ENCODE measurements around the gene SPDYE18.
"Not testable (repeated sequence)": the region's sequence is repeated elsewhere in the genome, so short reads cannot be mapped to it uniquely, and the experiment has no call there.

SPDYE18 gene, protein sequence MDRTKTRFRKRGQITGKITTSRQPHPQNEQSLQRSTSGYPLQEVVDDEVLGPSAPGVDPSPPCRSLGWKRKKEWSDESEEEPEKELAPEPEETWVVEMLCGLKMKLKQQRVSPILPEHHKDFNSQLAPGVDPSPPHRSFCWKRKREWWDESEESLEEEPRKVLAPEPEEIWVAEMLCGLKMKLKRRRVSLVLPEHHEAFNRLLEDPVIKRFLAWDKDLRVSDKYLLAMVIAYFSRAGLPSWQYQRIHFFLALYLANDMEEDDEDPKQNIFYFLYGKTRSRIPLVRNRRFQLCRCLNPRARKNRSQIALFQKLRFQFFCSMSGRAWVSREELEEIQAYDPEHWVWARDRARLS

DNA sequence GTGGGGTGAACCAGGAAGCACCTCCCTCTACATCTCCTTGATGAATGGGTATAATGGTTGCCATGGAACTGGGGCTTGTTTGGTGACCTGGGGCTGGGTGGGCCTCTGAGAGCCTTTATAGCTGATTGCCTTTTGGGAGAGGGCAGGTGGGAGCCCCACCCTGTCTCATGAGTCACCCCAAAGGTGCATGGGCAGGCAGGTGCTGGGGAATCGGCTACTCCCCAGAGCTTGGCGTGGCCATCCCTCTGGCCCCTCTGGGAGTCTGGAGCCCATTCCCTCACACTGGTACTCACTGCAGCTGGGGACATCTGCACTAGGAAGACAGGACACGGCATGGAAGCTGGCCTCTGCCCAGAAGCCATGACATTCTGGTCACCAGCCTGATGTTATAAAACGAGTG lies at the start of gene SPDYE18:
SPDYE18 (minus strand) TSS at position 2 of the 400 bp plus-strand sequence. CDS start 2,046 bp downstream, outside the sequence.
- not testable (repeated sequence) for DNase-seq

DNA sequence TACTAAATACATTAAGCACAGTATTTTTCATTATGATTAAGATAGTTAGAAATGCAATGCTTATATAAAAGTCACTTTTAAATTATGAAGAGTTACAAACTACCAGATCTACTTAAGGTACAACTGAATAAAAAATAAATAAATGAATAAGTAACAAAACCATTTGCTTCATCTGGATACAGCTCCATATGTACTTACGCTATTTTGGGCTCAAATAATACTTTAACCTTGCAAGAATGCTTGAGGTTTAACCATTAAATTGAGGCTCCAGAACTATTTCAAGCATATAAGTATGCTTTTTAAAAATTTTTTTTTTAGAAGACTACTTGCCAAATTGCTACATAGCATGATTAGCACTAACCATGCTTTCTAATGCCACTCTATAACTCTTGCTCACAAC lies 46.0 kb upstream of the SPDYE18 start:
- not testable (repeated sequence) for DNase-seq

DNA sequence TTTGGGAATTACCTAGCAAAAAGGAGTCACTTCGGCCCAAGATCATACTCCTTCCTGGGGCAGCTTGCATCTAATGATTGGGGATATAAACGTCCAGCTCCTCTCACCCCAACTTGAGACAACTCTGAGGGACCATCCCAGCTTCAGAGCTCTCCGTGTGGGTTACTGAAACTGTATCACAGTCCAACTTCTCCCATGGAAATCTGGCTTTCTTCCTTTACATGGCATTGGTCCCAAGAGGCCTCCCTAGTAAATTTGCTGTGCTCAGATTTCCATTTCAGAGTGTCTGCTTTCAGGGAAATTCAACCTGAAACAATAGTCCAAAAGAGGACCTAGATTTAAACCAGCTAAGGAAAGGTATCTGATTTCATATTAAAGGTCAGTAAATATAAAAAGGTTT lies 45.3 kb upstream of the SPDYE18 start:
- not testable (repeated sequence) for DNase-seq

DNA sequence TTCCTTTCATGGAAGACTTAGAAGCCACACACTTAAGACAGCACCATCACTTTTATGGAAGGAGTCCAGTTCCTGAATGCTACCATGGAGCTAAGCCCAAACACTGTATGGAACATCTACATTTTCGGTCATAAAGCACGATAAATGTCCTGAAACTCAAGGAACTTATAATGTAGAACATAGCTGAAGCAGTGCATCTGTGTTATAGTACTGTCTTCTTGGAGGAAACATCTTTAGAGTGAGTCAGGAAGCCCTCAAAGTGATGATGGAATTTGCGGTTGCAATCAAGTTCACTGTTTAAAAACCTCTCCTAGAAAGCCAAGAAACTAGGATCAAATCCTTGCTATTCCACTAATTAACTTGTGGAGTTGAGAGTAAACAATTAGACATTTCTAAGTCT lies 43.5 kb upstream of the SPDYE18 start:
- DNase-seq = not testable (repeated sequence)

DNA sequence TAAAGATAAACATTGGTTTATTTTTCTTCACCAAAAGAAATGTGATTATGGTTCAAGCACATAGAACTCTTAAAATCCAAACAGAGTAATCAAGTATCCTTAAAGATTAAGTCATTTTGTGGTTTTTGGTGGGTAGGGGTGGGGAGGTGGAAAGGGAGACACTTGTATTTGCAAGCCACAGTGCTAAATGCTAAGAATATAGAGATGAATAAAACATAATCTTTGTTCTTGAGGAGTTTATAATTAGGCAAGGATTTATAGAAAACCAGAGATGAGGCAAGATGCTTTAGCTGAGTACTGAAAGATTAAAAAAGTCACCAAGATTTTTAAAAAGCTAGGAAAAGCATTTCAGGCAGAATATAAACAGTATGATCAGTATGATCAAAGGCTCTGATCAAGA lies 40.3 kb upstream of the SPDYE18 start:
- DNase-seq = not testable (repeated sequence)

DNA sequence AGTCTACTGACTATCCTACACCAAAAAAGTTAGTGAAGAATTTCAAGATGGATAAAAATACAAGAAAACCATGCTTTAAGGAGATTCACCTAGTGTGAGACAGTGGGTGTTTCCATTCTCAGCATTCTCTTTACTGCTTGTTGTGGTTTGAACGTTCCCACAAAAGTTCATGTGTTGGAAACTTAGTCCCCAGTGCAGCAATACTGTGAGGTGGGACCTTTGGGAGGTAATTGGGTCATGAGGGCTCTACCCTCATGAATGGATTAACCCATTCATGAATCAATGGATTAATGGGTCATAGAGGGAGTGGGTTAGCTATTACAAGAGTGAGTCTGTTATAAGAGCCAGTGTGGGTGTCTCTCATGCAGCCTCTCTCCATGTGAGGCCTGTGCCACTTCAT lies 38.8 kb upstream of the SPDYE18 start:
- DNase-seq = not testable (repeated sequence)

DNA sequence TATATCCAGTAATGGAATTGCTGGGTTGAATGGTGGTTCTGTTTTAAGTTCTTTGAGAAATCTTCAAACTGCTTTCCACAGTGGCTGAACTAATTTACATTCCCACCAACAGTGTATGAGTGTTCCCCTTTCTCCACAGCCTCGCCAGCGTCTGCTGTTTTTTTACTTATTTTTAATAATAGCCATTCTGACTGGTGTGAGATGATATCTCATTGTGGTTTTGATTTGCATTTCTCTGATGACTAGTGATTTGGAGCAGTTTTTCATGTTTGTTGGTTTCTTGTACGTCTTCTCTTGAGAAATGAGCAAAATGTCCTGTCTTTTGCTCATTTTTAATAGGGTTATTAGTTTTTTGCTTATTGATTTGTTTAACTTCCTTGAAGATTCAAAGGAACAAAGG lies 38.1 kb upstream of the SPDYE18 start:
- not testable (repeated sequence) for DNase-seq

DNA sequence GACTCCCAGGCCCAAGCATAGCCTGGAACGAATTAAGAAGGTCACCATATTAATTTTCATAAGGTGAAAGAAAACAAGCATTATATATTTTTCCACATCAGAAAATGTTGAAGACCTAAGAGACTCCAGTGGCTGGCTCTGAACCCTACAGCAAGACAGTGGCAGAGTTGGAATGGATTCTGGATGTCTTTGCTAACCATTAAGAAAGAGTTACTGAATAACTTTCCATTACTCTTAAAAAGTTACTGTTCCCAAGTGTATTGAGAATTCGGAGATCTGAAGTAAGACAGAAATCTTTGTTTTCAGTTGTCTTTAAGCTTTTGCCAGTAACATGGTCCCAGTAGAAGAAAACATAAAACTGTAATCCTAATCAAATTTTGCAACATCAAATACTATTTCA lies 29.9 kb upstream of the SPDYE18 start:
- DNase-seq = not testable (repeated sequence)

DNA sequence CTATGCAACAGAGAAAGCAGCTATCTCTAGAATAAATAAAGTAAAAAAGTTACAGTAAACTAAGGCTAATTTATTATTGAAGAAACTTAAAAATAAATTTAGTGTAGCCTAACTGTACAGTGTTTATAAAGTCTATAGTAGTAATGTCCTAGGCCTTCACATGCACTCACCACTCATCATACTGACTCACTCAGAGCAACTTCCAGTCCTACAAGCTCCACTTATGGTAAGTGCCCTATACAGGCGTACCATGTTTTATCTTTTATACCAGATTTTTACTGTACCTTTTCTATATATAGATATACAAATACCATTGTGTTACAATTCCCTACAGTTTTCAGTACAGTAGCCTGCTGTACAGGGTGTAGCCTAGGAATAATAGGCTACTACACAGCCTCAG lies 19.8 kb upstream of the SPDYE18 start:
- DNase-seq = not testable (repeated sequence)

DNA sequence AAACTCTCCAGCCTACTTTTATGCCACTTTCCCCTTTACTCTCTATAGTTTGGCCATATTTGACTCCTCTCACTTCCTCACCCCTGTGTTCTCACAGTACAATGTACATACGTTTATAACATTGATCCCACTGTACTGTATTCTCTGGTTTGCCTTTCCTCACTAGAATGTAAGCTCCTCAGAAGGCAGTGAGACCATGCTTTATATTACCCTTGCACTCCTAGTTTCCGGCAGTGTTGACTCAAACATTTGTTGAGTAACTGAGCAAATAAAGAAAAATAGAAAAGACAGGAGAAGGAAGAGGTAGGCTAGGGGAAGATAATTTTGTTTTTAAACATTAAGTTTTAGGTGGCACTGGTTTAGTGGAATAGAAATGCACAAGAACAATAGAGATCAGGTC lies 17.9 kb upstream of the SPDYE18 start:
- DNase-seq = not testable (repeated sequence)

DNA sequence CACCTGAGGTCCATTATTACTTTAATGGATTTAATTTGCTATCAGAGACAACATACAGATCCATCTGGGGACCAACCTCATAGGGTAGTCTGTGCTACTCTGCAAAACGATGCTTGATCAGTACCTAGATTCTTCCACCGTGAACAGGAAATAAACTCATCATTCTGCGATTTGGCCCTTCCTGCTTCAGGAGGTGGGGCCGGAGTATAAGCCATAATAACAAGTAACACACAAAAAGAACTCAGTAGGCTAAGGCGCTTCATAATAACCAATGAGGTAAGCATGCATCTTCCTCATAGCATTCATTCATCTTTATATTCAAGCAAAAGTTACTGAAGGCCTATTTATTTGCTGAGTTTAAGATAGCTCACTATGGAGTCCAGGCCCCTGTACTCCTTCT lies 17.3 kb upstream of the SPDYE18 start:
- not testable (repeated sequence) for DNase-seq

DNA sequence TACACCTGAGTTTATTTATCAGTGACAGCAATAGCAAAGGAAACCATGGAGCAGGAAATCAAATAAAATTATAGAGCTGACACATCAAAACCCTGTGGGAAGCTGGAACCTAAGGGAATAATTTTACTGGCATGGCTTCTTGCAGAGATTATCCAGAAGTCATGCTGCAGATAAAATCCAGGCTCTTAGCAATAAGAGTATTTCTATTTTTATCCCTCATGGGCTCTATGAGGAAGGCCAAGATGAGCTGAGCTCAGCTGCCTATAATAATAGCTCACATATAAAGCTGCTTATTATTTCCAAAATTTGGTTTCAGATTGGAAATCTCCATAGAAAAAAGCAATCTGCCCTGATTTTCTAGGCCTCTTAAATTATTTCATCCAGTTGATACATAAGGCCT lies 16.8 kb upstream of the SPDYE18 start:
- not testable (repeated sequence) for DNase-seq

DNA sequence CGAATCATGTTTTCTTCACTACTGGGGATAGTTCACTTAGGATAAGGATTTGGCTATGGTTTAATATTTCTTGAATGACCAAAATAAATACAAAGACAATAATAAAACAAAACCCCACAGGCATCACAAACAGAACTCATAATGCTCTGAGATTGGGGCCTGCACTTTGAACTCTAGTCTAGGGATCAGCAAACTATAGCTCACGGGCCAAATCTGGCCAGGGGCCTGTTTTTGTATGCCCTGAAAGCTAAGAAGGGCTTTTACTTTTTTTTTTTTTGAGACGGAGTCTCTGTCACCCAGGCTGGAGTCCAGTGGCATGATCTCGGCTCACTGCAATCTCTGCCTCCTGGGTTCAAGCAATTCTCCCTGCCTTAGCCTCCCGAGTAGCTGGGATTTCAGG lies 14.7 kb upstream of the SPDYE18 start:
- not testable (repeated sequence) for DNase-seq

DNA sequence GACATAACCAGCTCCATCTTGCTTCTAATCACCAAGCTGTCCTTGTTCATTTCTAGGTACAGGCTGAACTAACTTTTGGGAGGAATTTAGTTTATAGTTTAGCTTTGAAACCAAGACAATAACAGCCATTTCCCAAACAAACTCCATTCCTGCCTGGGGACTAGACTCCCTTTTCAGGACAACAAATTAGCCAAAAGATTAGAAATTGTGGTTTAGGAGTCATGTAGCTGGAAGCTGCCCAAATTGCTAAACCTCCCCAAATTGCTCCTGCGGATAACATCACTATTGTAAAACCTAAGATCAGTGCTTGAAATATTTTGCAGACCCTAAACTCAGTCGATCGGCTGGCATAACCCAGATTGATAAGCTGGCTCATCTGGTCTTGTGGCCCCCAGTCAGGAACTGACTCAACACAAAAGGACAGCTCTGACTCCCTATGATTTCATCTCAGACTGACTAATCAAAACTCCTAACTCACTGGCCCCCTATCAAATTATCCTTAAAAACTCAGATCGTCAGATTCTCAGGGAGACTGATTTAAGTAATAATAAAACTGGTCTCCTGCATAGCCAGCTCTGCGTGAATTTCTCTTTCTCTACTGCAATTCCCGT lies 12.5 kb upstream of the SPDYE18 start:
- not testable (repeated sequence) for DNase-seq

DNA sequence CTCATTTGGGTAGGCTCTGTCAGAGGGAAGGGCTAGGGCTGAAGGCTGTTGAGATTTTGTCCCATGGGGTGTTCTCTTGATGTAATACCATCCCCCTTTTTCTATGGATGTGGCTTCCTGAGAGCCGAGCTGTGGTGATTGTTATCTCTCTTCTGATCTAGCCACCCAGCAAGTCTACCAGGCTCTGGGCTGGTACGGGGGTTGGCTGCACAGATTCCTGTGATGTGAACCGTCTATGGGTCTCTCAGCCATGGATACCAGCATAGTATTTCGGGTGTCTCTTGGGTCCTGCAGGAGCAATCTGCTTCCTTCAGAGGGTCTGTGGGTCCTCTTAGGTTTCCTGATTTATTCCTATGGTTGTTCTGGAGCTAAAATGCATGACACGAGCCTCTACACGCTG lies 8.8 kb upstream of the SPDYE18 start:
- not testable (repeated sequence) for DNase-seq

DNA sequence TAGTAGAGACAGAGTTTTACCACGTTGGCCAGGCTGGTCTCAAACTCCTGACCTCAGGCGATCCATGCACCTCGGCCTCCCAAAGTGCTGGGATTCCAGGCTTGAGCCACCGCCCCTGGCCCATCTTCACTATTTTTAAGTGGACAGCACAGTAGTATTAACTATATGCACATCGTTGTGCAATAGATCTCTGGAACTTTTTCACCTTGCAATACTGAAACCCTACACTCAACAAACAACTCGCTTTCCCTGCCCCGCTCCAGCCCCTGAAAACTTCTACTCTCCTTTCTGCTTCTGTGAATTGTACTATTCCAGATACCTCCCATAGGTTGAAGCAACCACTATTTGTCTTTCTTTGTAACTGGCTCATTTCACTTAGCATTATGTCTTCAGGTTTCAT lies 3.5 kb upstream of the SPDYE18 start:
- not testable (repeated sequence) for DNase-seq

DNA sequence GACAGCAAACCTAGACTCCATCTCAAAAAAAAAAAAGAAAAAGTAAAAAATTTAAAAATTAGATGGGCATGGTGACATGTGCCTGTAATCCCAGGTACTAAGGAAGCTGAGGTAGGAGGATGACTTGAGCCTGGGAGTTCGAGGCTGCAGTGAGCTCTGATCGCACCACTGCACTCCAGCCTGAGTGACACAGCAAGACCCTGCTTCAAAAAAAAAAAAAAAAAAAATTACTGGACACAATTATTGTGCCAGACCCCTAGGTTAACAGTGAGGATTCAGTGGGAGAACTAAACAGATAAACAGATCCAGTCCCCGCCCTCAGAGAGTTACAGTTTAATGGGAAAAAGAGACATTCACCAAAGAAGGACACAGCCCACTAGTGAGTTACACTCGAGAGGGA lies 1.4 kb upstream of the SPDYE18 start:
- DNase-seq = not testable (repeated sequence)

DNA sequence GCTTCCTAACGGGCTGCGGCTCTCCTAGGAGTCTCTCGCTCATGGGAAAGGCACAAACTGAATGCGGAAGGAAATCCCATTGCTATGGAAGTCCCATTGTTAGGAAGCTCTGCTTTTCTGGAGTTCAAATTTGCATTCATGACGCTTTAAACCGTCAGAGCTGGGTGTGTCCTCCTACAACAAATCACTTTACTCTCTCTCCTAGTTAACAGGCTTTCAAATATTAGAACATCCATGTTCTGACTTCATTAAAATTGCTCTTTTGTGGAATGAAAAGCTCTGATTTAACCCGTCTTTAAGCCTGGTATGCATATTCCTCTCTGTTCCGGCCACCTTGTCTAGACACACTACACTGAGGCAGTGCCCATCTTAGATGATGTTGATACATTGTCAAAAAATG lies 30.1 kb downstream of the SPDYE18 start, which contains the start of gene SPDYE17:
SPDYE17 (minus strand) TSS at position 101 of the 400 bp plus-strand sequence. CDS start 1,791 bp downstream, outside the sequence.
- not testable (repeated sequence) for DNase-seq

DNA sequence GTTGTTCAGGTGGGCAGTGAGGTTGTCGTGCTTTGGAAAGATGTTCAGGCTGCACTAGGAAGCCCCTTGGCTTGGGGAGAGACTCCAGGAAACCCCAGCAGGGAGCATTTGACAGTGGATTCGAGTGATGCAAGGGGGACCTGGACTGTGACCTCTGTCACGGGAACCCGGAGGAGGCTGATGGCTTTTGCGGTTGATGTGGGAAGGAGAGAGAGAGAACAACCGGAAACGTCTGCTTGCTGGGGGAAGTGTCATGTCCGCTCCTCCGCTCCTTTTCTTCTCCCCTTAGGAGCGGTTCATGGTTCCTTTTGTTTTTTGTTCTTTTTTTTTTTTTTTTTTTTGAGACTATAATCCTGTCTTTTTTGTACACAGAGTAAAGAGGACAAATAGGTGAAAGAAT lies 36.0 kb downstream of the SPDYE18 start:
- not testable (repeated sequence) for DNase-seq

DNA sequence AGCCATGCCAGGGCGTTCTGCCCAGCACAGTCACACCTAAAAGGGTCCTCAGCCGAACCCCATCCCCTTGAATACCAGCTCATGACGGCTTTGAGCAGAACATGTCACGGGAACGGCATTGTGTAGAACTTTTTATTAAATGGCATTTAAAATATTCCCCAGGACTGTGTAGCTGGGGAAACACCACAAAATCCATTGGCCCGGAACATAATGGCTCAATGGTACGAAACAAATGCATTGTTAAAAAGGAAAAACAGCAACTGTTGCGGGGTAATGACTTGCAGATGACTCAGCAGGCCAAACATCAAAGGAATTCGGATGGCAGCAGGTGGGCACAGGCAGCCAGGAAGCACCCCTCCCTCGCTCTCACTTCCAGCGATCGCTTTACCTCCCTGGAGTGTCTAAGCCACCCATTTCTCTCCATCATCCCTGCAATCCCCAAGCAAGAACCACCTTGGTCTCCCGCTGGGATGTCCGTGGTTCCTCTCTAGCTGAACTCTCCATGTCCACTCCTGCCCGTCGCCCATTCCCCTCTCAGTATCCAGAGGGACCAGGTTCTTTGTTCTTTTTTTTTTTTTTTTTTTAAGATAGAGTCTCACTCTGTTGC lies 52.2 kb downstream of the SPDYE18 start:
- not testable (repeated sequence) for DNase-seq

DNA sequence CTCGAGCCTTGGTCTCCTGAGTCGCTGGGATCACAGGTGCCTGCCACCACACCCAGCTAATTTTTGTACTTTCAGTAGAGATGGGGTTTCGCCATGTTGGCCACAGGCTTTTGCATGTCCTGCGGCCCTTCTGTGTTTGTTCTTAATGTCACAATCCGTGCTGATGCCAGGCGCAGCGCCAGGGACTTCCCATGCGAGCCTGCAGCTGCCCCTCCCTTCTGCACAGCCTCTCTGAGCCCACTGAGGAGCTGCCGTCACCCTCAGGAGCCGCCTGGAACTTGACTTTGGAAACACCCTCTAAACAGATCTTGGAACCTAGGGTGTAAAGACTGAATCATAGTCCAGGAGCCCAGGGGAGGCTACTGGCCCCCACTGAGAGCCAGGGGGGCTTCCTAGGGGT lies 54.4 kb downstream of the SPDYE18 start:
- DNase-seq = not testable (repeated sequence)

DNA sequence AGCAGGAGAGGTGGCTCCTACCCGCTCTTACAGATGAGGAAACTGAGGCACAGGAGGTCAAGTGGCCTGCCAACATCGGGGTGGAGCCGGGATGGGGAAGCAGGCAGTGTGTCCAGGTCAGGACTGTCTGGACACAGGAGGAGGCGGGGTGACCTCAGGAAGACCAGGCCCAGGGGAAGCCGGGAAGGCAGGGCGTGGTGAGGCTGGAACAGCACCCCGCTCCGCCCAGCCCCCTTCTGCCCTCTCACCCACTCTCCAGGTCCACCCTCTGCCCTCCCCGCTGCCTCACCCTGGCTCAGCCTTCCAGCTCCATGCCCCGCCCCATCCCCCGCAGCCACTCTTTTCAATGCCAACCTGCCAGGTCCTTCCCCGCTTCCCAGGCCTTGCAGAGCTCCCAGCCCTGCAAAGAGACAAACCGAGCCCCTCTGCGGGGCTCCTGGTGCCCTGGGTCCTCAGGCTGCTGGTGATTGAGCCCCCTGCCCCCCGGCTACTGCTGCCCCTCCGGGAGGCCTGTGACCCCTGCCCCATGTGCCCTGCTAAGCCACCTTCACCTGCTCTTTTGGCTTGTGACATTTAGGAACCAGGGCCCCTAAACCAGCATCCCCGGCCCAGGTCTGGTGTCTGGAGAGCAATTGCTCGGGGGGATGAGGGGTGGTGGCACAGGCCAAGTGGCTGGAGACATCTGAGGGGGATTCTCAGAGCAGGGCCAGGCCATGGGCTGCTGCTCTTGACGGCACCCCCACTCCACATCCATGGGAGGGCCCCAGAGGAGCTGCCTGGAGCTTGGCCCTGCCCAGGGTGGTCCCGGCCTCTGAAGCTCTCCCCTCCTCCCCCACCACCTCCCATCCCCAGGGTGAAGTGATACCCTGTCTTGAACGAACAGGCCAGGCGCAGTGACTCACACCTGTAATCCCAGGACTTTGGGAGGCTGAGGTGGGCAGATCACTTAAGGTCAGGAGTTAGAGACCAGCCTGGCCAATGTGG lies 55.9 kb downstream of the SPDYE18 start:
- not testable (repeated sequence) for DNase-seq

Measured in stimulated activated CD4-positive, alpha-beta T cell treated with anti-CD3 and anti-CD28 coated beads, Interleukin-12 subunit alpha, Interleukin-12 subunit beta, amount 100 ng/mL, for 4 hours (primary cell).